ENCODE data around the gene MXRA5. TPM values are rescaled to one million over a fixed set of nuclear protein-coding genes. Genes with fewer than 3 reads are reported as not detected.
"Not testable (repeated sequence)": the region's sequence is repeated elsewhere in the genome, so short reads cannot be mapped to it uniquely, and the experiment has no call there.

The MXRA5 gene
- total and polyA plus RNA-seq, 7 experiments from 2014 or later = not detected

DNA sequence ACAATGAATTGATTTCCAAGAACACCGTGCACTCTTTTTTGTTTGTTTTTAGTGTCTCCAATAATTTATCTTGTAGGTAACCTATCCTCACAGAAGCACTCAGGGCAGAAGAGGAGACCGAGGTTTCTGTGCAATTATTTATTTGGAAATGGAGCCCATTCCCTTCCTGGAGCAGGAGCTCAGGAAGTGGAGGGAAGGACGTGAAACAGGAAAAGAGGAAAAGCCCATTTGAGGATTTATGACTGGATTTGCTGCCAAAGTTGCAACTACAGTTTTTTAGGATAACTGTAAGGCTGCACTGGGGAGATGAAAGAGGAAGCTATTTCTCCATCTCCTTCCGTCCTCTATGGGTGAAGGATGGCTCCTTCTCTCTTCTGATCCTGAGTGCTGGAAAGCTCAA lies 31.7 kb upstream of the MXRA5 start:
- H3K27ac ChIP-seq (ENCODE audit: low read depth, low read length) = no peak overlapping the region
- H3K9me3 ChIP-seq (ENCODE audit: control insufficient read depth in 2 of 3, low read length in 3 of 3) = no peaks in the 10 kb centered on the region
- H3K4me1 Mint-ChIP-seq = no peaks in the 10 kb centered on the region
- no peaks in the 10 kb centered on the region for H3K27me3 ChIP-seq (ENCODE audit: control insufficient read depth in 2 of 2, insufficient read depth in 2 of 2, low read length in 2 of 2)
- DNase-seq = no peak
- H3K4me3 ChIP-seq (ENCODE audit: low read length) = no peak overlapping the region
- ChIA-PET POLR2A (no interaction called here), CTCF (no interaction called here)
- H3K36me3 Mint-ChIP-seq = peaks cover 0 to 4% (median 0%) of the 10 kb centered on the region in 5 donors
- no peak overlapping the region for H3K27ac Mint-ChIP-seq
- no peaks in the 10 kb centered on the region for H3K4me1 ChIP-seq (ENCODE audit: control insufficient read depth in 2 of 2, insufficient read depth in 2 of 2, low read length in 2 of 2)
- peaks cover 0 to 7% (median 4%) of the 10 kb centered on the region in 11 donors for H3K9me3 Mint-ChIP-seq
- H3K36me3 ChIP-seq (ENCODE audit: control insufficient read depth in 2 of 3, insufficient read depth in 3 of 3, low read length in 3 of 3) = no peaks in the 10 kb centered on the region
- H3K4me3 Mint-ChIP-seq = no peak overlapping the region
- intact Hi-C loops (cut with micrococcal nuclease) = no loop called here
- no peak for ATAC-seq
- peaks cover 0 to 6% (median 0%) of the 10 kb centered on the region in 5 donors for H3K27me3 Mint-ChIP-seq

DNA sequence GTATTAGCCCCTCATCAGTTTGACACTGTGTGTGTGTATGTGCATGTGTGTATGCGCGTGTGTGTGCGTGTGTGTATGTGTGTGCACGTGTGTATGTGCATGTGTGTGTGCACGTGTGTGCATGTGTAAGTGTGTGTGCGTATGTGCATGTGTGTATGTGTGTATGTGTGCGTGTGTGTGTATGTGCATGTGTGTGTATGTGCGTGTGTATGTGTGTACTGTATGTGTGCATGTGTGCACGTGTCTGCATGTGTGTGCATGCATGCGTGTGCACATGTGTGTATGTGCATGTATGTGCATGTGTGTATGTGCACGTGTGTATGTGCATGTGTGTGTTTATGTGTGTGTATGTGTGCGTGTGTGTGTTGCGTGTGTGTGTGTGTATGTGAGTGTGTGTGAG lies 31.1 kb upstream of the MXRA5 start:
- intact Hi-C loops (cut with micrococcal nuclease) = no loop called here
- ATAC-seq (no peak), DNase-seq (no peak)
- no peak overlapping the region for H3K27ac ChIP-seq (ENCODE audit: low read depth, low read length)
- ChIA-PET POLR2A (no interaction called here), CTCF (no interaction called here)
- H3K9me3 ChIP-seq (ENCODE audit: control insufficient read depth in 2 of 3, low read length in 3 of 3) = no peaks in the 10 kb centered on the region
- H3K4me1 Mint-ChIP-seq = no peaks in the 10 kb centered on the region
- H3K36me3 Mint-ChIP-seq = peaks cover 0 to 4% (median 0%) of the 10 kb centered on the region in 5 donors
- no peak overlapping the region for H3K4me3 Mint-ChIP-seq
- H3K4me3 ChIP-seq (ENCODE audit: low read length) = no peak overlapping the region
- H3K4me1 ChIP-seq (ENCODE audit: control insufficient read depth in 2 of 2, insufficient read depth in 2 of 2, low read length in 2 of 2) = no peaks in the 10 kb centered on the region
- no peaks in the 10 kb centered on the region for H3K36me3 ChIP-seq (ENCODE audit: control insufficient read depth in 2 of 3, insufficient read depth in 3 of 3, low read length in 3 of 3)
- no peaks in the 10 kb centered on the region for H3K27me3 ChIP-seq (ENCODE audit: control insufficient read depth in 2 of 2, insufficient read depth in 2 of 2, low read length in 2 of 2)
- peaks cover 0 to 6% (median 0%) of the 10 kb centered on the region in 5 donors for H3K27me3 Mint-ChIP-seq
- no peak overlapping the region for H3K27ac Mint-ChIP-seq
- peaks cover 0 to 11% (median 4%) of the 10 kb centered on the region in 11 donors for H3K9me3 Mint-ChIP-seq

DNA sequence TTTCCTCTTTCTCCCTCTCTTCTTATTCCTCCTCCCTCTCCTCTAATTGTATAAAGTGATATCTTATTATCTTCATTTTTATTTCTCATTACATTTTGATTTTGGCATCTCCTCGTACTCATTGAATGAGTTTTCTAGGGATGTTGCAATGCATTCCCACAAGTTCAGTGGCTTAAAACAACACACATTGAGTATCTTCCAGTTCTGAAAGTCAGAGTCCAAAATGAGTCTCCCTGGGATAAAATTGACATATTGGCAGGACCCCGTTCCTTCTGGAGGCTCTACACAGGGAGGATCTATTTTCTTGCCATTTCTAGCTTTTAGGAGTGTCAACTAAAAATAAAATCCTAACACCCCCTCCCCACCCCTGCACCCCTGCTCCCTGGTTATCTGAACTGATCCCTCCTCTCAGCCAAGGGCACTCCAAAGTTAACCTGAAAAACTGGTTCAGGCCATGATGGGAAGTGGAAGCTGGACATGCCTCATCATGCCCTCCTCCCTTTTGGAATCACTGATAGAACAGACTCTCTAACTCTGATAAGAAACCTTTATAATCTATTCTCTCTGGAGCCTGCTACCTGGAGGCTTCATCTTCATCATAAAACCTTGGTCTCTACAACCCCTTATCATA lies 29.5 kb upstream of the MXRA5 start:
- H3K36me3 ChIP-seq (ENCODE audit: control insufficient read depth in 2 of 3, insufficient read depth in 3 of 3, low read length in 3 of 3); DNase-seq; H3K27me3 Mint-ChIP-seq; H3K27ac Mint-ChIP-seq; intact Hi-C loops (cut with micrococcal nuclease); POLR2A ChIA-PET; H3K27ac ChIP-seq (ENCODE audit: low read depth, low read length); H3K4me3 Mint-ChIP-seq; H3K36me3 Mint-ChIP-seq; H3K4me3 ChIP-seq (ENCODE audit: low read length); H3K27me3 ChIP-seq (ENCODE audit: control insufficient read depth in 2 of 2, insufficient read depth in 2 of 2, low read length in 2 of 2); H3K4me1 Mint-ChIP-seq; ATAC-seq; H3K4me1 ChIP-seq (ENCODE audit: control insufficient read depth in 2 of 2, insufficient read depth in 2 of 2, low read length in 2 of 2); H3K9me3 ChIP-seq (ENCODE audit: control insufficient read depth in 2 of 3, low read length in 3 of 3); CTCF ChIA-PET: not testable (repeated sequence)
- peaks cover 0 to 11% (median 4%) of the 10 kb centered on the region in 11 donors for H3K9me3 Mint-ChIP-seq

DNA sequence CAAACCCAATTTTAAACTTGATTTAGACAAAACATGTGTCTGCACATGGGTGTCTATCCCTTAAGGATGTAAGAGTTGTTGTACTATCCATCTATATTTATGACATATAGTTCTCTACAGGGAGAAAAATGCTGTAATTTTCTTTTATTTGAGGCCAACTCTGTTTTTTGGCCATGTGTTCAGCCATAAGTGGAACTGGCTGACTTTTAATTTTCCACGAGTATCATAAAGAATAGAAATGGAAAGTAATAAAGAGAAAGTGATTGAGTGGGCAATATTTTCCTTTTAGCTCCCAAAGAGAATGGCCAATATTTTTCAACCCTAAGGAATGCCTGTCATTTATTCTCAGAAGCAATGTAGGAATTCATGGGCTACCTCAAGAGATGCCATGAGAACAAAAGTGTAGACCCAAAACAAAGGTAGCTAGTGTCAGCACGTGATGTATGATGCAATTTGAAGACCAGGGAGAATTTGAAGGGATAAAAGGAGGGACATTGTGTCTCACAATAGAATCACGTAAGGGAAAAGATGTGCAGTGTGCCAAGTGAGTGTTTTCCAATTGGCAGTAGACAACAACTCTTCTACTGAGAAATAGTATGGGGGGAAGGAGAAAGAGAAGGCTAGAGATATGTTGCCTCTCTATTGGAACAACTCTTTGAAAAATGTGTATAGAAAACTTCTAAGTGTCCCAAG lies 27.8 kb upstream of the MXRA5 start:
- peaks cover 0 to 16% (median 4%) of the 10 kb centered on the region in 11 donors for H3K9me3 Mint-ChIP-seq
- peaks cover 0 to 4% (median 0%) of the 10 kb centered on the region in 5 donors for H3K36me3 Mint-ChIP-seq
- intact Hi-C loops (cut with micrococcal nuclease) = no loop called here
- no peaks in the 10 kb centered on the region for H3K4me1 Mint-ChIP-seq
- POLR2A ChIA-PET = no interaction called here
- no peaks in the 10 kb centered on the region for H3K9me3 ChIP-seq (ENCODE audit: control insufficient read depth in 2 of 3, low read length in 3 of 3)
- H3K4me3 ChIP-seq (ENCODE audit: low read length) = no peak overlapping the region
- no peak overlapping the region for H3K4me3 Mint-ChIP-seq
- no peak overlapping the region for H3K27ac Mint-ChIP-seq
- no peak overlapping the region for H3K27ac ChIP-seq (ENCODE audit: low read depth, low read length)
- no peaks in the 10 kb centered on the region for H3K27me3 ChIP-seq (ENCODE audit: control insufficient read depth in 2 of 2, insufficient read depth in 2 of 2, low read length in 2 of 2)
- no peak for DNase-seq
- no peaks in the 10 kb centered on the region for H3K36me3 ChIP-seq (ENCODE audit: control insufficient read depth in 2 of 3, insufficient read depth in 3 of 3, low read length in 3 of 3)
- H3K4me1 ChIP-seq (ENCODE audit: control insufficient read depth in 2 of 2, insufficient read depth in 2 of 2, low read length in 2 of 2) = no peaks in the 10 kb centered on the region
- H3K27me3 Mint-ChIP-seq = peaks cover 0 to 8% (median 0%) of the 10 kb centered on the region in 5 donors
- no peak for ATAC-seq
- CTCF ChIA-PET = no interaction called here

DNA sequence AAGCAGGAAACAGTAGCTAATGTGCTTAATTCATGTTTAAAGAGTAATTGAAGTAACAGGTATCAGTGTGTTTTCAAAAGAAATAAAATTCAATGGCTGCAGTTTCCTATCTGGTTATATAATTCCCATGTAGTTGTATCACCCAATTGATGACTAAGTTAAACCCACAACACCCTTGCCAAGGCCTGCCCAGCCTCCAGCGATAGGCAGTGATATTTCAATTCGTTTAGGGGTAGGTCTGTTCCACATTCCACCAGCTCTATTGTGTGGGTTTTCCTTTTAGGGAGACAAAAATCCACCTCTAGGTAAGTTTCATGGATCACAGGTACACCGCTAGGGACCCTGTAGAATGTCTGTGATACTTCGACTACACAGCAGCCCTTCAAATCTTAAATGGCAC lies 24.7 kb upstream of the MXRA5 start:
- Histone ChIP-seq H3K27me3 (ENCODE audit: control insufficient read depth in 2 of 2, insufficient read depth in 2 of 2, low read length in 2 of 2) (no peaks in the 10 kb centered on the region), H3K9me3 (ENCODE audit: control insufficient read depth in 2 of 3, low read length in 3 of 3) (no peaks in the 10 kb centered on the region), H3K4me3 (ENCODE audit: low read length) (no peak overlapping the region), H3K4me1 (ENCODE audit: control insufficient read depth in 2 of 2, insufficient read depth in 2 of 2, low read length in 2 of 2) (no peaks in the 10 kb centered on the region), H3K27ac (ENCODE audit: low read depth, low read length) (no peak overlapping the region), H3K36me3 (ENCODE audit: control insufficient read depth in 2 of 3, insufficient read depth in 3 of 3, low read length in 3 of 3) (no peaks in the 10 kb centered on the region)
- DNase-seq (no peak), ATAC-seq (no peak)
- no peaks in the 10 kb centered on the region for H3K4me1 Mint-ChIP-seq
- no peak overlapping the region for H3K27ac Mint-ChIP-seq
- POLR2A ChIA-PET = no interaction called here
- H3K27me3 Mint-ChIP-seq = peaks cover 0 to 8% (median 0%) of the 10 kb centered on the region in 5 donors
- H3K4me3 Mint-ChIP-seq = no peak overlapping the region
- CTCF ChIA-PET = no interaction called here
- no peaks in the 10 kb centered on the region for H3K36me3 Mint-ChIP-seq
- H3K9me3 Mint-ChIP-seq = peaks cover 0 to 18% (median 3%) of the 10 kb centered on the region in 11 donors
- intact Hi-C loops (cut with micrococcal nuclease) = no loop called here

DNA sequence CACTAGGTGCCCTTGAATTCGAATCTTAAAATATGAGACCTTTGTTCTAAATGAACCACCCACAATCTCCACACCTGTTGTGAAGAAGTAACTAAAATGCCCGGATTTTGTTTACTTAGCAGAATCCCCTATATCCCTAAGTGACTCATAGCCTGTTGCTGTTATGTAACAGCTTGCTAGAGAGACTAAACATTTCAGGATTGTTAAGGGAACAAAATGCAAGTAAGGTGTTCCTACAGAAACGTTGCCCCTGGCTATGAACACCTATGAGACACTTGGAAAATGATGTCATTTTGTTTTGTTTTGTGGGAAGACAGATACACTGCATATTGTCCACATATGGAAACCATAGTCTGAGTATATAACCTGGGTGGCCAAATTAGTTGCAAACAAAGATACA lies 24.2 kb upstream of the MXRA5 start:
- Mint-ChIP-seq H3K4me3 (no peak overlapping the region), H3K27me3 (peaks cover 0 to 7% (median 0%) of the 10 kb centered on the region in 5 donors), H3K4me1 (no peaks in the 10 kb centered on the region), H3K36me3 (no peaks in the 10 kb centered on the region), H3K9me3 (peaks cover 0 to 18% (median 3%) of the 10 kb centered on the region in 11 donors), H3K27ac (no peak overlapping the region)
- no peak for DNase-seq
- no peak for ATAC-seq
- no peak overlapping the region for H3K4me3 ChIP-seq (ENCODE audit: low read length)
- H3K9me3 ChIP-seq (ENCODE audit: control insufficient read depth in 2 of 3, low read length in 3 of 3) = no peaks in the 10 kb centered on the region
- H3K27me3 ChIP-seq (ENCODE audit: control insufficient read depth in 2 of 2, insufficient read depth in 2 of 2, low read length in 2 of 2) = no peaks in the 10 kb centered on the region
- ChIA-PET POLR2A (no interaction called here), CTCF (no interaction called here)
- intact Hi-C loops (cut with micrococcal nuclease) = no loop called here
- H3K4me1 ChIP-seq (ENCODE audit: control insufficient read depth in 2 of 2, insufficient read depth in 2 of 2, low read length in 2 of 2) = no peaks in the 10 kb centered on the region
- H3K36me3 ChIP-seq (ENCODE audit: control insufficient read depth in 2 of 3, insufficient read depth in 3 of 3, low read length in 3 of 3) = no peaks in the 10 kb centered on the region
- H3K27ac ChIP-seq (ENCODE audit: low read depth, low read length) = no peak overlapping the region

DNA sequence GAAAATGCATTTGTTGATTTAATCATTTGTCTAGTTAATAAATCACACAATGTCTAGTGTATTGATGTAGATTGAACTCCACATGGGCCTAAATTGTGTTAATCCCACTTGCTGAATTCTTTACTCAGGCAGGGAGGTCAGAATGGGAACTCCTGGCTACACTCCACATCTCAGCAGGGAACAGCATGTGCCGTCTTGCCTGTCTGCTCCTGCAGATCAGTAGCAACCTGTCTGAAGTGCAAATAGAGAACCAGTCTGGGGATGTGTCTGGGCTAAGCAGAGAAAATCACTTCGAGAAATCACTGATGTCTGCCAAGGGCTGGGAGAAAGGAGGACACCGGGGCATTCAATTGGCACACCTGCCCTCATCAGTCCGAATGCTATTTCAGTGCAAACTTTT lies 16.5 kb upstream of the MXRA5 start:
- DNase-seq (no peak), ATAC-seq (no peak)
- H3K9me3 ChIP-seq (ENCODE audit: control insufficient read depth in 2 of 3, low read length in 3 of 3) = no peaks in the 10 kb centered on the region
- no peaks in the 10 kb centered on the region for H3K4me1 ChIP-seq (ENCODE audit: control insufficient read depth in 2 of 2, insufficient read depth in 2 of 2, low read length in 2 of 2)
- peaks cover 0 to 3% (median 0%) of the 10 kb centered on the region in 11 donors for H3K9me3 Mint-ChIP-seq
- H3K27me3 Mint-ChIP-seq = no peaks in the 10 kb centered on the region
- ChIA-PET CTCF (no interaction called here), POLR2A (no interaction called here)
- H3K27me3 ChIP-seq (ENCODE audit: control insufficient read depth in 2 of 2, insufficient read depth in 2 of 2, low read length in 2 of 2) = no peaks in the 10 kb centered on the region
- H3K36me3 ChIP-seq (ENCODE audit: control insufficient read depth in 2 of 3, insufficient read depth in 3 of 3, low read length in 3 of 3) = no peaks in the 10 kb centered on the region
- H3K36me3 Mint-ChIP-seq = no peaks in the 10 kb centered on the region
- H3K4me1 Mint-ChIP-seq = no peaks in the 10 kb centered on the region
- H3K27ac Mint-ChIP-seq = no peak overlapping the region
- no peak overlapping the region for H3K27ac ChIP-seq (ENCODE audit: low read depth, low read length)
- H3K4me3 ChIP-seq (ENCODE audit: low read length) = no peak overlapping the region
- no peak overlapping the region for H3K4me3 Mint-ChIP-seq
- intact Hi-C loops (cut with micrococcal nuclease) = no loop called here
